Natural killer cell (primary cell): ENCODE measurements around the gene SH3GLB1. TPM values are rescaled to one million over a fixed set of nuclear protein-coding genes. Genes with fewer than 3 reads are reported as not detected.

Experiments
- ATAC-seq, 3 donors: fragments of 150-1000 bp in 2 of 3; fragments of 200-7000 bp in 1 of 3; cut with Tn5 transposase; 1 replicate in 1 of 3; 2 replicates in 2 of 3; pipeline ENCODE4 v1.10.0; 2021; ENCODE audit warnings: mild to moderate bottlenecking in 2 of 3, moderate library complexity in 2 of 3
- DNase-seq, 2 donors: peaks; one replicate each; pipeline versions ENCODE4 v3.0.0 to v3.0.0-alpha.2; 2013 to 2021; ENCODE audit warnings: mixed read lengths in 1 of 2
- H3K27ac ChIP-seq: one replicate; pipeline ENCODE4 v1.5.1; 2013; ENCODE audit warnings: mild to moderate bottlenecking, low read length
- H3K27me3 ChIP-seq: one replicate; pipeline ENCODE4 v1.6.1; 2013; ENCODE audit warnings: low read length; ENCODE audit not compliant: control insufficient read depth, insufficient read depth
- H3K36me3 ChIP-seq: one replicate; pipeline ENCODE4 v1.6.1; 2013; ENCODE audit warnings: low read length; ENCODE audit not compliant: control insufficient read depth, insufficient read depth
- H3K4me1 ChIP-seq: one replicate; pipeline ENCODE4 v1.6.1; 2013; ENCODE audit warnings: low read length; ENCODE audit not compliant: control insufficient read depth, insufficient read depth
- H3K4me3 ChIP-seq: one replicate; pipeline ENCODE4 v1.5.1; 2013; ENCODE audit warnings: low read length
- H3K9me3 ChIP-seq: one replicate; pipeline ENCODE4 v1.6.1; 2013; ENCODE audit warnings: low read length; ENCODE audit not compliant: control insufficient read depth, insufficient read depth
- H3K27ac Mint-ChIP-seq, 2 donors: one replicate each; pipeline ENCODE4 v1.8.0; 2022; ENCODE audit warnings: mild to moderate bottlenecking in 2 of 2, mixed read lengths in 2 of 2, moderate library complexity in 1 of 2
- H3K27me3 Mint-ChIP-seq, 2 donors: one replicate each; pipeline ENCODE4 v1.8.0; 2022; ENCODE audit warnings: low read depth in 2 of 2, mixed read lengths in 2 of 2
- H3K36me3 Mint-ChIP-seq: one replicate; pipeline ENCODE4 v1.8.0; 2022; ENCODE audit warnings: mixed read lengths
- H3K4me1 Mint-ChIP-seq, 2 donors: one replicate each; pipeline ENCODE4 v1.8.0; 2022; ENCODE audit warnings: mixed read lengths in 2 of 2
- H3K4me3 Mint-ChIP-seq: one replicate; pipeline ENCODE4 v1.8.0; 2022; ENCODE audit warnings: mild to moderate bottlenecking, moderate library complexity, mixed read lengths
- H3K9me3 Mint-ChIP-seq, 2 donors: one replicate each; pipeline ENCODE4 v1.8.0; 2022; ENCODE audit warnings: mixed read lengths in 2 of 2
- CTCF ChIP-seq: fragments of 200-600 bp; IDR thresholded peaks from one replicate; pipeline ENCODE4 v1.8.0; 2022; ENCODE audit warnings: antibody characterized with exemption
- WGBS: methylation state at CpG from one replicate; pipeline ENCODE4 v1.1.7; 2013; ENCODE audit warnings: missing lambda C conversion rate; ENCODE audit not compliant: insufficient coverage; 5-methylcytosine and 5-hydroxymethylcytosine counted together
- intact Hi-C: fragments of 100-400 bp; cut with micrococcal nuclease; formaldehyde crosslinking; loops from one replicate; pipeline ENCODE4 v1.14.2; 2022
- total RNA-seq, 4 donors: library from RNA; stranded (reverse); fragments of 120-200 nt in 1 of 4; gene quantifications; one replicate each; pipeline versions ENCODE4 v1.2.3 to v1.2.4, GENCODE V29; 2013 to 2022

SH3GLB1 gene
- total RNA-seq, 3 donors from 2014 or later (not counting 1 experiment from before 2014, with no cell fraction given) = 98.1 to 114 (median 109) TPM

GRCh38 chr1:86739648-86740509 lies 35.5 kb downstream of the SH3GLB1 start:
- Mint-ChIP-seq H3K9me3 (no peaks in the 10 kb centered on the region), H3K27ac (no peak overlapping the region), H3K36me3 (peaks cover 9% of the 10 kb centered on the region), H3K4me3 (no peak overlapping the region), H3K4me1 (peaks cover 0 to 7% of the 10 kb centered on the region in 2 donors), H3K27me3 (no peaks in the 10 kb centered on the region)
- no peak overlapping the region for H3K4me3 ChIP-seq
- peak in 1 of 2 donors; percentile 49 for DNase-seq
- no peak for TF ChIP-seq CTCF
- no peaks in the 10 kb centered on the region for H3K9me3 ChIP-seq
- H3K27ac ChIP-seq = peak overlapping the region; percentile 62
- ATAC-seq = peak; percentile 77 to 89 (median 79)
- intact Hi-C loops = loop anchor here (1.0 to 10.0 kb wide), 3 partner anchors 36 to 358 kb away; partner anchors contain the start of gene SH3GLB1
- no peaks in the 10 kb centered on the region for H3K27me3 ChIP-seq
- peaks cover 68% of the 10 kb centered on the region for H3K36me3 ChIP-seq
- H3K4me1 ChIP-seq = peaks cover 5% of the 10 kb centered on the region
- 37% methylated on average over 3 of the region's 3 CpGs for WGBS

GRCh38 chr1:86741947-86742572 lies 37.7 kb downstream of the SH3GLB1 start:
- H3K9me3 Mint-ChIP-seq = no peaks in the 10 kb centered on the region
- H3K4me1 Mint-ChIP-seq = peaks cover 0 to 12% of the 10 kb centered on the region in 2 donors
- Histone ChIP-seq H3K4me1 (peaks cover 5% of the 10 kb centered on the region), H3K27ac (no peak overlapping the region), H3K27me3 (no peaks in the 10 kb centered on the region), H3K36me3 (peaks cover 52% of the 10 kb centered on the region), H3K4me3 (no peak overlapping the region), H3K9me3 (no peaks in the 10 kb centered on the region)
- peaks cover 7% of the 10 kb centered on the region for H3K36me3 Mint-ChIP-seq
- H3K27ac Mint-ChIP-seq = no peak overlapping the region
- WGBS = 100% methylated on average over 2 of the region's 6 CpGs
- no peaks in the 10 kb centered on the region for H3K27me3 Mint-ChIP-seq
- intact Hi-C loops = loop anchor here (1.0 to 10.0 kb wide), 3 partner anchors 240 to 360 kb away; no protein-coding TSS in a partner anchor
- peak; percentile 80 for TF ChIP-seq CTCF
- peak in 1 of 2 donors; percentile 77 for DNase-seq
- no peak for ATAC-seq
- no peak overlapping the region for H3K4me3 Mint-ChIP-seq

GRCh38 chr1:86747304-86747703 lies 42.9 kb downstream of the SH3GLB1 start:
- ATAC-seq (no peak), DNase-seq (no peak)
- H3K4me3 ChIP-seq = no peak overlapping the region
- H3K36me3 ChIP-seq = peaks cover 29% of the 10 kb centered on the region
- WGBS = 82% methylated on average over 1 of the region's 1 CpG
- H3K27ac ChIP-seq = no peak overlapping the region
- no peak for TF ChIP-seq CTCF
- H3K4me1 ChIP-seq = no peaks in the 10 kb centered on the region
- peaks cover 7% of the 10 kb centered on the region for H3K36me3 Mint-ChIP-seq
- no peaks in the 10 kb centered on the region for H3K27me3 ChIP-seq
- H3K4me3 Mint-ChIP-seq = no peak overlapping the region
- H3K9me3 Mint-ChIP-seq = no peaks in the 10 kb centered on the region
- no peaks in the 10 kb centered on the region for H3K9me3 ChIP-seq
- intact Hi-C loops = loop anchor here (10.0 kb wide), 1 partner anchor 273 kb away; no protein-coding TSS in a partner anchor
- peaks cover 6 to 10% of the 10 kb centered on the region in 2 donors for H3K4me1 Mint-ChIP-seq
- H3K27me3 Mint-ChIP-seq = no peaks in the 10 kb centered on the region
- H3K27ac Mint-ChIP-seq = no peak overlapping the region
